Esophagus (tissue), 2 donors: ENCODE results near the gene LRRC36. TPM values are rescaled to one million over a fixed set of nuclear protein-coding genes. Genes with fewer than 3 reads are reported as not detected.

Source experiments
- H3K27ac ChIP-seq, 2 donors: one replicate each; pipeline ENCODE4 v1.5.1; 2013; ENCODE audit warnings: low read depth in 2 of 2, mild to moderate bottlenecking in 2 of 2, inconsistent platforms in 1 of 2, low read length in 1 of 2, moderate library complexity in 1 of 2
- H3K27me3 ChIP-seq, 2 donors: one replicate each; pipeline ENCODE4 v1.6.1; 2013; ENCODE audit warnings: low read length in 2 of 2, control low read depth in 1 of 2, mild to moderate bottlenecking in 1 of 2; ENCODE audit not compliant: insufficient read depth in 2 of 2, control insufficient read depth in 1 of 2
- H3K36me3 ChIP-seq, 2 donors: one replicate each; pipeline ENCODE4 v1.6.1; 2013; ENCODE audit warnings: low read length in 1 of 2; ENCODE audit not compliant: control insufficient read depth in 2 of 2, insufficient read depth in 2 of 2
- H3K4me1 ChIP-seq, 2 donors: one replicate each; pipeline ENCODE4 v1.6.1; 2013; ENCODE audit warnings: low read length in 1 of 2; ENCODE audit not compliant: control insufficient read depth in 2 of 2, insufficient read depth in 2 of 2
- H3K4me3 ChIP-seq, 2 donors: one replicate each; pipeline ENCODE4 v1.5.1; 2013; ENCODE audit warnings: low read length in 2 of 2, mild to moderate bottlenecking in 2 of 2, low read depth in 1 of 2, moderate library complexity in 1 of 2
- H3K9me3 ChIP-seq, 2 donors: one replicate each; pipeline ENCODE4 v1.6.1; 2013; ENCODE audit warnings: mild to moderate bottlenecking in 2 of 2, low read depth in 1 of 2, low read length in 1 of 2, moderate library complexity in 1 of 2; ENCODE audit not compliant: control insufficient read depth in 2 of 2, insufficient read depth in 1 of 2
- WGBS, 2 donors: extraction: QIAGEN DNeasy Blood & Tissue Kit; methylation state at CpG; one replicate each; pipeline ENCODE4 v1.1.7; 2013; 5-methylcytosine and 5-hydroxymethylcytosine counted together
- polyA plus RNA-seq, 2 donors: library from polyadenylated mRNA; stranded (reverse); fragments of 200-250 nt; gene quantifications; one replicate each; pipeline ENCODE4 v1.2.3, GENCODE V29; 2013
- donor health status: healthy with polysubstance abuse.
- donor health status: Bipolar disorder and iron deficiency.

Gene LRRC36
- polyA plus RNA-seq, 2 donors: 0.02 TPM; not detected in 1

- Histone ChIP-seq H3K27ac (no peak overlapping the region), H3K4me1 (peaks cover 2 to 3% of the 10 kb centered on the region in 2 donors), H3K9me3 (no peaks in the 10 kb centered on the region), H3K27me3 (no peaks in the 10 kb centered on the region), H3K4me3 (no peak overlapping the region), H3K36me3 (no peaks in the 10 kb centered on the region)
- 84 to 89% methylated on average over 4 of the region's 4 CpGs for WGBS, 2 donors
Measured at GRCh38 chr16:67294171-67294757, 32.4 kb upstream of the LRRC36 start.

- Histone ChIP-seq H3K27me3 (no peaks in the 10 kb centered on the region), H3K9me3 (no peaks in the 10 kb centered on the region), H3K4me3 (no peak overlapping the region), H3K36me3 (no peaks in the 10 kb centered on the region), H3K27ac (no peak overlapping the region), H3K4me1 (peaks cover 2 to 3% of the 10 kb centered on the region in 2 donors)
- 68 to 70% methylated on average over 7 of the region's 7 CpGs for WGBS, 2 donors
Measured at GRCh38 chr16:67294938-67295361, 31.7 kb upstream of the LRRC36 start.

- 50 to 54% methylated on average over 3 of the region's 3 CpGs for WGBS, 2 donors
- H3K36me3 ChIP-seq: no peaks in the 10 kb centered on the region
- H3K4me1 ChIP-seq: peaks cover 2 to 3% of the 10 kb centered on the region in 2 donors
- H3K27ac ChIP-seq: no peak overlapping the region
- no peaks in the 10 kb centered on the region for H3K9me3 ChIP-seq
- H3K4me3 ChIP-seq: no peak overlapping the region
- no peaks in the 10 kb centered on the region for H3K27me3 ChIP-seq
Measured at GRCh38 chr16:67296420-67296819, 30.2 kb upstream of the LRRC36 start.

- WGBS, 2 donors: 94 to 96% methylated on average over 9 of the region's 9 CpGs
- Histone ChIP-seq H3K36me3 (no peaks in the 10 kb centered on the region), H3K9me3 (no peaks in the 10 kb centered on the region), H3K4me1 (peaks cover 2 to 5% of the 10 kb centered on the region in 2 donors), H3K4me3 (no peak overlapping the region), H3K27me3 (no peaks in the 10 kb centered on the region), H3K27ac (no peak overlapping the region)
Measured at GRCh38 chr16:67298277-67298676, 28.3 kb upstream of the LRRC36 start.

- Histone ChIP-seq H3K36me3 (no peaks in the 10 kb centered on the region), H3K4me3 (no peak overlapping the region), H3K27ac (no peak overlapping the region), H3K4me1 (peaks cover 2 to 5% of the 10 kb centered on the region in 2 donors), H3K9me3 (no peaks in the 10 kb centered on the region), H3K27me3 (no peaks in the 10 kb centered on the region)
- WGBS, 2 donors: 93 to 95% methylated on average over 15 of the region's 15 CpGs
Measured at GRCh38 chr16:67299269-67299668, 27.3 kb upstream of the LRRC36 start.

GRCh38 chr16:67301080-67301782, 25.4 kb upstream of the LRRC36 start:
- H3K27ac ChIP-seq: no peak overlapping the region
- no peaks in the 10 kb centered on the region for H3K36me3 ChIP-seq
- no peaks in the 10 kb centered on the region for H3K27me3 ChIP-seq
- peaks cover 2 to 5% of the 10 kb centered on the region in 2 donors for H3K4me1 ChIP-seq
- no peaks in the 10 kb centered on the region for H3K9me3 ChIP-seq
- no peak overlapping the region for H3K4me3 ChIP-seq
- 54 to 57% methylated on average over 11 of the region's 11 CpGs for WGBS, 2 donors

- Histone ChIP-seq H3K36me3 (no peaks in the 10 kb centered on the region), H3K27me3 (no peaks in the 10 kb centered on the region), H3K27ac (no peak overlapping the region), H3K9me3 (no peaks in the 10 kb centered on the region), H3K4me3 (no peak overlapping the region), H3K4me1 (peaks cover 2 to 5% of the 10 kb centered on the region in 2 donors)
- 79 to 80% methylated on average over 7 of the region's 7 CpGs for WGBS, 2 donors
Measured at GRCh38 chr16:67302076-67302475, 24.5 kb upstream of the LRRC36 start.

- Histone ChIP-seq H3K4me1 (peaks cover 2 to 5% of the 10 kb centered on the region in 2 donors), H3K27ac (no peak overlapping the region), H3K9me3 (no peaks in the 10 kb centered on the region), H3K4me3 (no peak overlapping the region), H3K27me3 (no peaks in the 10 kb centered on the region), H3K36me3 (no peaks in the 10 kb centered on the region)
- WGBS, 2 donors: 84 to 89% methylated on average over 8 of the region's 8 CpGs
Measured at GRCh38 chr16:67302970-67303369, 23.6 kb upstream of the LRRC36 start.

- Histone ChIP-seq H3K27ac (no peak overlapping the region), H3K4me1 (peaks cover 0 to 5% of the 10 kb centered on the region in 2 donors), H3K27me3 (no peaks in the 10 kb centered on the region), H3K9me3 (no peaks in the 10 kb centered on the region), H3K36me3 (no peaks in the 10 kb centered on the region), H3K4me3 (no peak overlapping the region)
- WGBS, 2 donors: 49 to 69% methylated on average over 1 of the region's 1 CpG
Measured at GRCh38 chr16:67304020-67304419, 22.6 kb upstream of the LRRC36 start.
